BLaER1 (cell line): ENCODE measurements around the gene ANKRD31.
A peak's percentile ranks its signal among the peaks of the same experiment; 100 is the strongest.

ENCODE experiments used
- H3K27ac ChIP-seq: shearing (Covaris generic); formaldehyde crosslinking; 2 replicates; pipeline ENCODE4 v1.8.1; 2022
- H3K27me3 ChIP-seq: shearing (Covaris generic); formaldehyde crosslinking; 2 replicates; pipeline ENCODE4 v1.8.1; 2022
- H3K36me3 ChIP-seq: shearing (Covaris generic); formaldehyde crosslinking; 2 replicates; pipeline ENCODE4 v1.8.1; 2022
- H3K4me1 ChIP-seq: shearing (Covaris generic); formaldehyde crosslinking; 2 replicates; pipeline ENCODE4 v1.8.1; 2022
- H3K4me2 ChIP-seq: shearing (Covaris generic); formaldehyde crosslinking; 2 replicates; pipeline ENCODE4 v1.8.1; 2022
- H3K4me3 ChIP-seq: shearing (Covaris generic); formaldehyde crosslinking; 2 replicates; pipeline ENCODE4 v1.8.1; 2022
- H3K9ac ChIP-seq: shearing (Covaris generic); formaldehyde crosslinking; 2 replicates; pipeline ENCODE4 v1.8.1; 2022
- H3K9me3 ChIP-seq: shearing (Covaris generic); formaldehyde crosslinking; 2 replicates; pipeline ENCODE4 v1.8.1; 2022
- H4K20me1 ChIP-seq: shearing (Covaris generic); formaldehyde crosslinking; 2 replicates; pipeline ENCODE4 v1.8.1; 2022
- Cebpa-rat ChIP-seq: shearing (Covaris generic); IDR thresholded peaks from 2 replicates; pipeline ENCODE4 v1.8.1; 2022

Gene ANKRD31

DNA sequence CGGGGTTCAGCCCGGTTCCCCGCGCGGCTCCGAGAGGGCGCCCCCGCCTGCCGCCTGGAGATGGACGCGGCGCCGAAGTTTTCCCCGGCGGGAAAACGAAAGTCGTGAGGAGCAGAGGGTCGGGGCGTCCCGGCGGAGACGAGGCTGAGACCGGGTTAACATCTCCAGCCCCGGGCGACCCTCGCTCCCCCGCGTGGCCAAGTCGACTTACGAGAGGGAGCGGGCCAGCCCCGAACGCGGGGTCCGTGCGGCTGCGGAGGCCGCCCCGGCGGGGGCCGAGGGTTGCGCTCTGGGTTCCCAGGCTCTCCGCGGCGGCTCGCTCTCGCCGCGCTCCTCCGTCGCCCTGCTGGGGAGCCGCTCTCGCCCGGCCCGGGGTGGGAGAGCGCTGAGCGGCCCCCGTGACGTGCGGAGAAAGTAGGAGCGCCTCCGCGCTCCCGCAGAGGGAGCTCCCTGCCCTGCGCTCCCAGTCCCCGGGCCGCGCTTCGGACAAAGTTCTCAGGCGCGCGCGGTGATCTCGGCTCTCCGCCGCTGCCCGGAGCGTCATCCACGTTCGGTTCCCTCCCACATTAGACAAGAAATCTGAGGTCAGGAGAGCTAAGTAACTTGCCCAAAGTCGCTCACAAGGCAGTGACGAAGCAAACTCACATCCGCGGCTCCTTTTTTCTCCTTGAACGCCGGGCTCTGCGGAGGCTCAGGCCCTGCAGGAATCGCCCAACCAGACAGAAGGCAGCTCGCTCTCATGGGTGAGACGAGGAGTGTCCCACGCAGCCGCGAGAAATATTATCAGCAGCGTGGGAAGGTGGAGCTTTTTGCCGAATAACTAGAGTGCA lies 183.2 kb downstream of the ANKRD31 start:
- peak overlapping the region; percentile 99 for H3K4me2 ChIP-seq
- no peak for TF ChIP-seq Cebpa-rat

DNA sequence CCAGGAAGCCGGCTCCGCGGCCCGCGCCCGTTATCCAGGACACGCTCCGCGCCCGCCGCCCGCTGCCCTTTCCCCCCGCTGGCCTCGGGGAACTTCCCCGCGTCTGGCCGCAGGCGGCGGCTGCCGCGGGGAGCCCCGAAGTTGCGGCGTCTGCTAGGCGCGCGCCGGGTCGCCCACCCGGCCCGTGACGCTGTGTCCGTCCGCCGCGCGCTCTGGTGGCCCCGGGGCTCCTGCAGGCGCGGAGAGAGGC lies 183.7 kb downstream of the ANKRD31 start:
- Histone ChIP-seq H3K4me1 (peaks cover 11% of the 10 kb centered on the region), H3K9me3 (no peaks in the 10 kb centered on the region), H3K4me3 (peak overlapping the region; percentile 85), H4K20me1 (peaks cover 7% of the 10 kb centered on the region; the same call in 1 of the 2 replicates), H3K27me3 (peaks cover 44% of the 10 kb centered on the region), H3K9ac (peak overlapping the region; percentile 58), H3K36me3 (no peaks in the 10 kb centered on the region), H3K27ac (no peak overlapping the region), H3K4me2 (peak overlapping the region; percentile 99)
- TF ChIP-seq Cebpa-rat = no peak

More for the DNA sequence above, 183.2 kb downstream of the ANKRD31 start:
- peak overlapping the region; percentile 85 for H3K4me3 ChIP-seq
- H3K27ac ChIP-seq = no peak overlapping the region
- peaks cover 44% of the 10 kb centered on the region for H3K27me3 ChIP-seq
- peaks cover 7% of the 10 kb centered on the region; the same call in 1 of the 2 replicates for H4K20me1 ChIP-seq
- peak overlapping the region; percentile 58 for H3K9ac ChIP-seq
- H3K36me3 ChIP-seq = no peaks in the 10 kb centered on the region
- peaks cover 11% of the 10 kb centered on the region for H3K4me1 ChIP-seq
- H3K9me3 ChIP-seq = no peaks in the 10 kb centered on the region

DNA sequence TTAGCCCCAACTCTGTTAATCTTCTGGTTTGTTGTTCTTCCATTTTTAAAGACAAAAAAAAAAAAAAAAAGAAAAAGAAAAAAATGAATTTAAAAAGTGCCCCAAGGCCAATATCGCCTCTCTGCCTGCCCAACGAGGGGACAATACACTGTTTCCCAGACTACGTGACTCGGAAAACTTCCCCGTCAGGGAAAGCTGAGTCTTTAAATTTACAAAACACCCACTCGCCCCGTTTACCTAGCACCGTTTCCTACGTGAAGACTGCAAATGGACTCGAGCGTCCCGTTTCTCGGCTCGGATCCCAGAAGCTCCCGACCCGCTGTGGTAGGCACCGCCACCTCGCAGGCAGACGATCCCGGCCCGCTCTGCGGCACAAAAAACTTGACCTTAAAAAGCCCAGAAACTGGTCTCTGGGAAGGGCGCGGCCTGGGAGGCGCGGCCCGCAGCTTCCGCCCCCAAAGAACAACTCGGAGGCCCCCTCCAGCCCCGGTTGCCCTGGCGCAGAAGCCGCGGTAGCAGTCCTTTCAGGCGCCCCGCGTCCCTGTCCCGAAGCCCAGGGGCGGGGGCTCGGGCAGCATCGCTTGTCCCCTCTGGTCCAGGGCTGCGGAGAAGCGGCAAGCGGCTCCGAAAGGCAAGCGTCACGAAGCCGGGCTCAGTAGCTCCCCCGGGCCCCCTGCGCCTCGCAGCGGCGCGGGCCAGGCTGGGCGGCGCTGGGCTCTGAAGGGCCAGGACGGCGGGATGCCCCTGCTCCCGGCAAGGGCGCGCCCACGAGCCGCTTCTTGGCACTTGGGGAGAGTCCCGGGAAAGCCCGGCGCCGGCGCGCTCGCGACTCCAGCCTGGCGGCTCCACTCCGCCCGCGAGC lies 184.3 kb downstream of the ANKRD31 start, which contains the start of gene GCNT4:
Gene GCNT4, minus strand, starts transcription at position 367 of the 862 bp plus-strand sequence. CDS start 22,521 bp downstream, outside the sequence.
- H3K9me3 ChIP-seq = no peaks in the 10 kb centered on the region
- H3K9ac ChIP-seq = peak within 1 kb of the TSS; percentile 58
- peaks cover 11% of the 10 kb centered on the region for H3K4me1 ChIP-seq
- H3K4me3 ChIP-seq = peak within 1 kb of the TSS; percentile 85
- H3K27ac ChIP-seq = no peak within 1 kb of the TSS
- H3K36me3 ChIP-seq = no peaks in the 10 kb centered on the region
- peak within 1 kb of the TSS; percentile 99 for H3K4me2 ChIP-seq
- peaks cover 7% of the 10 kb centered on the region; the same call in 1 of the 2 replicates for H4K20me1 ChIP-seq
- H3K27me3 ChIP-seq = peaks cover 44% of the 10 kb centered on the region
- no peak for TF ChIP-seq Cebpa-rat

DNA sequence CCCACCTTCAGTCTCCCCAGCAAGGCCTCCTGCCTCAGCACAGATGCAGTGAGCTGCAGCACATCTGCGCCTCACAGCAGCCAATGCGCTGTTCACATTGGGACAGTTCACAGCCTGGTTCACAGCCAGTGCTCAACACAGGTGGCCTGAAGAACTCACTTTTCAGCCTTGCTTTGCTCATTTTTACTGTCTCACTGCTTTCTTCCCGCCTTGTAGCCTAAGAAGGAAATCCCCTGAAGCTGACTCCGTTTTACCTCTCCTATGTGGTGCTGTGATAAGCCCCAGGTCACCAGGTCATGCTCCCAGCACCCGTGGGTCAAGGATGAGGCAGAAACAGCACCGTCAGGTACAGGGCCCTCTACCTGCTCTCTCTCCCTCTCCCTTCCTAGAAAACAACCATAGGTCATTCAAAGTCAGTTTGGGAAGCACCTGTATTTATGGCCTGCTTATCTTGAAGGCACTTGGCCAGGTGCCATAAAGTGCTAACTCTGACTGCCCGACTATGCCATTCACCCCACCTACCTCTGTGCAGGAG lies 185.4 kb downstream of the ANKRD31 start:
- no peaks in the 10 kb centered on the region for H3K9me3 ChIP-seq
- peaks cover 11% of the 10 kb centered on the region for H3K4me1 ChIP-seq
- no peak overlapping the region for H3K4me3 ChIP-seq
- no peak overlapping the region for H3K4me2 ChIP-seq
- no peak for TF ChIP-seq Cebpa-rat
- H3K36me3 ChIP-seq = no peaks in the 10 kb centered on the region
- no peak overlapping the region for H3K9ac ChIP-seq
- H3K27ac ChIP-seq = no peak overlapping the region
- H4K20me1 ChIP-seq = peaks cover 7% of the 10 kb centered on the region; the same call in 1 of the 2 replicates
- peaks cover 44% of the 10 kb centered on the region for H3K27me3 ChIP-seq

DNA sequence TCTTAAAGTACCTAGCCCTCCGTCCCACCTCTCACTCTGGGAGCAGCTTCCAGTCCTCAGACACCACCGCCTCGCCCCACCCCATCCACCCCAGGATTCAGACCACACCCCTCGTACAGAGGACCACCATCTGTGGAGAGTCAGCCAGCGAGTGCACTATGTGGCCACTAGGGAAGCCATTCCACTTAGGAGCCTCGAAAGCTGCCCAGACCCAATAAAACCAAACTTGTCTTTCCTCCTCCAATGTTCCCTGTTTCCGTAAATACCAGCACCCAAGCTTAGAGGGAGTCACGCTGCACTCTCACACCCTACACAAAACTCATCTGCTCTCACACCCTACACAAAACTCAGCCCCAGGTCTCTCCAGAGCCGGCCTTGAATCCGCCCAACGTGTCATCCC lies 186.3 kb downstream of the ANKRD31 start:
- Histone ChIP-seq H3K9ac (no peak overlapping the region), H3K27me3 (peaks cover 44% of the 10 kb centered on the region), H3K27ac (no peak overlapping the region), H3K36me3 (no peaks in the 10 kb centered on the region), H3K4me3 (no peak overlapping the region), H4K20me1 (peaks cover 7% of the 10 kb centered on the region; the same call in 1 of the 2 replicates), H3K4me2 (no peak overlapping the region), H3K9me3 (no peaks in the 10 kb centered on the region), H3K4me1 (peaks cover 11% of the 10 kb centered on the region)
- TF ChIP-seq Cebpa-rat = no peak

DNA sequence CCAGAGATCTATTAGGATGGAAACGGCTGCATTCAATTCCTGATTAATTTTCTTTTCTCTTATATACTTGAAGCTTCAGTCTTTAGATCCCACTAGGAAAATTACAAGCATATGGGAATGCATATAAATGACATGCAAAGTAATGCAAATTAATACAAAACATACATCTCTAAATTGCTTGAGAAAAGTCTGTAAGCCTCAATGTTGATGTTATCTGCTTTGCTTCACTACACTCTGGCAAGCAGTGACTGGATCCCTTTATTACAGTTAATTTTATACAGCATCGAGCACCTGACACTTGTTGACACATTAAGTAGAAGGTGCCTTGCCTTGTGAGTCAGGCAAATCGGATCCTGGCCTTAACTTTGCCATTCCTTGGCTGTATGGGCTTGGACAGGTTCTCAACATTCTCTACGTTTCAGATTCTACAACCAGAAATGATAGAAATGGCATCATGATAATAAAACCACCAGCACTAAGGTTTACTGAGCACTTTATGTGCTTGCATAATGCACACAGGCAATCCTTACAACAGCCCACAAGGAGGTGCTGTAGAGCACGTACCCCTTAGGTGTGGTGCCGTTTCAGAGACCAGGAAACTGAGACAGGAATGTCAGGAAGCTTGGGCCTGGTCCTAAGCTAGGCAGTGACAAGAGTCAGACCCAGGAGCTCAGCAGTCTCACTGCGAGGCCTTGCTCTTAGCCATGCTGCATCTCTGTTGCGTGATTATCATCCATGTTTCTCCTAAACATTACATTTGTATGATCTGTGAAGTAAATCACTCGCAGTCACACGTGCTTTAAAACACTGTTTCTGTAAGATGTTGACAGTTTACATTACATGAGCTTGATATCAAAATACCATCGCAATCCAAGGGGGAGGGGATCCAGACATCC lies 187.0 kb downstream of the ANKRD31 start:
- Histone ChIP-seq H3K4me1 (peaks cover 11% of the 10 kb centered on the region), H3K27me3 (peaks cover 41% of the 10 kb centered on the region), H3K9me3 (no peaks in the 10 kb centered on the region), H3K9ac (no peak overlapping the region), H3K4me2 (no peak overlapping the region), H3K27ac (no peak overlapping the region), H3K36me3 (no peaks in the 10 kb centered on the region), H4K20me1 (peaks cover 7% of the 10 kb centered on the region; the same call in 1 of the 2 replicates), H3K4me3 (no peak overlapping the region)
- TF ChIP-seq Cebpa-rat = no peak

DNA sequence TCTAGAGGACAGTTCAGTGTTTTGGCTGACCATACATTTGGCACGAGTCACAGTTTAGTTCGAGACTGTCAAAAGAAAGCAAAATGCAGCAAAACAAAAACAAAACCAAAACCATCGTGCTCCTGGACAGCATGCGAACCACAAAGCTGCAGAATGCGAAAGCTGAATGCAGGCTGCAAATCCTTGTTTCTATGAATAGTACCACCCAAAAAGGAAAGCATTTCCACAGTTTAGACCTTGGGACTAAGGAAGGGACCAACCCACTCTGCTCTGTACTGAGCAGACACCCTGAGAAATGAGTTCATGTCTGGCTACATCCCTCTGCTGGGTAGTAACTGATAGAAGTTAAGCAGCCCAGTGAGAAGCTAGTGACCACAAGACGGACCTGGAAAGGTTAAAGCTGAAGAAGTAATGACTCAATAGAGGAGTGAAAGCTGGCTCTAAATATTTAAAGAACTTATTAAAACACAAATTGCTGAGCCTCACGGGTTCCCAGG lies 188.2 kb downstream of the ANKRD31 start:
- no peak overlapping the region for H3K4me3 ChIP-seq
- H3K27ac ChIP-seq = no peak overlapping the region
- peaks cover 29% of the 10 kb centered on the region for H3K27me3 ChIP-seq
- H3K4me2 ChIP-seq = no peak overlapping the region
- no peaks in the 10 kb centered on the region for H4K20me1 ChIP-seq
- no peak overlapping the region for H3K9ac ChIP-seq
- no peaks in the 10 kb centered on the region for H3K9me3 ChIP-seq
- H3K36me3 ChIP-seq = no peaks in the 10 kb centered on the region
- H3K4me1 ChIP-seq = peaks cover 7% of the 10 kb centered on the region
- TF ChIP-seq Cebpa-rat = no peak

DNA sequence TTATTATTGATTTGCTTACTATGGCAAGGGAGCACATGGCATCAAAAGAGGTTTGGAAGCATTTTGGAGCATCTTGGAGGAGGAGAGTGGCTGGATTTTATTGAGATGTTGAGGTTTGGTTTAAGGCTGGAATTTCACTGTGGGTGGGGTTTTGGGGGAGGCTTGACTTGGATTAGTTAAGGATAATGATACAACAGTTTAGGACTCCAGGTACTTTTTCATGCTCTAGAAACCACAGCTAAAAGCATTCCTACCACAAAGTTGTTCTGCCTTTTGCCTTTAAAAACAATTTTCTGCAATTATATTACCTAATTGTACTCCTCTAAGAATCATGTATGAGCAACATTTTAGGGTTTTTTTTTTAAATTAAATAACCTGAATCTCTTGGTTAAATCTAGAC lies 189.3 kb downstream of the ANKRD31 start:
- TF ChIP-seq Cebpa-rat = no peak
- Histone ChIP-seq H3K4me2 (no peak overlapping the region), H3K36me3 (no peaks in the 10 kb centered on the region), H3K4me1 (peaks cover 3% of the 10 kb centered on the region), H4K20me1 (no peaks in the 10 kb centered on the region), H3K9me3 (no peaks in the 10 kb centered on the region), H3K27ac (no peak overlapping the region), H3K27me3 (peaks cover 17% of the 10 kb centered on the region), H3K4me3 (no peak overlapping the region), H3K9ac (no peak overlapping the region)
